Kasumi-1 (cell line): ENCODE results near the gene RBBP4.
"Not testable (repeated sequence)": the region's sequence is repeated elsewhere in the genome, so short reads cannot be mapped to it uniquely, and the experiment has no call there.

ENCODE experiments used
- DNase-seq, 2 experiments: peaks; one replicate each; lab custom pipeline; 2025; lab: John Stamatoyannopoulos, UW

The RBBP4 gene

DNA sequence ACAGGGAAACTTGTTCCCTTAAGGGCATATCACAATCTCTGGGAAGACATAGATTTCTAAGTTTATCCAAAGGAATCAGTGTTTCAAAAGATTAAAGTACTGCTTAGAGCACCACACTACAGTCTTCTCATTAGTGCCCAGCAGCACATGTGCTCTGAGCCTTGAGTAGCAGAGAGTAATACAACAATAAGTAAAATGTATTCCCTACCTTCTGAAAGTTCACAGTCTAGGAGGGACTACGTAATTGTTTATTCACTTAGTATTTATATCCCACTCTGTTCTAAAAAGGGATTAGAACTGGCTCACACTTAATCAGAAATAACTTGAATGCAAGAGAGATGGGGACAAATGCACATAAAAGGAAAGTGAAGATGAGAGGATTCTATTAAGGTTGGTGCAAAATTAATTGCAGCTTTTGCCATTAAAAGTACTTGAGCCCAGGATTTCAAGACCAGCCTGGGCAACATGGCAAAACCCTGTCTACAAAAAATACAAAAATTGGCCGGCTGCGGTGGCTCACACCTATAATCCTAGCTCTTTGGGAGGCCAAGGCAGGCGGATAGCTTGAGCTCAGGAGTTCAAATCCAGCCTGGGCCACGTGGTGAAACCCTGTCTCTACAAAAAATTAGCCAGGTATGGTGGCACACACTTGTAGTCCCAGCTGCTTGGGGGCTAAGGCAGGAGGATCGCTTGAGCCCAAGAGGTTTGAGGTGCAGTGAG is 42.6 kb downstream of the RBBP4 start:
- no peak for DNase-seq

GRCh38 chr1:32695098-32695904 is 44.3 kb downstream of the RBBP4 start:
- peak; percentile 69 to 71 for DNase-seq

DNA sequence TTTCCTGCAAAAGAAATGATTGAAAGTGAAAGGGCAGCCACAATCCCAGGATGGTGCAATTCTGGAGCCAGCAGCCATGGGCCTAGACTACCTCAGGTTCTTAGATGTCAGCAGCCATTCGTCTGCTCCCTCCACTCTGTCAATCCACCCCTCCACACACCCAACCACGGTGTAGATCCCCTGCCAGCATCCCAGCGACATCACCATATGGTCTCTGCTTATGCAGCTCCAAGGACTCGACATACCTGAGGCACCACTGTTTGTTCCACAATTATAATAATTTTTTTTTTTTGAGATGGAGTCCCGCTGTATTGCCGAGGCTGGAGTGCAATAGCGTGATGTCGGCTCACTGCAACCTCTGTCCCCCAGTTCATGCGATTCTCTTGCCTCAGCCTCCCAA is 45.0 kb downstream of the RBBP4 start:
- DNase-seq = no peak

DNA sequence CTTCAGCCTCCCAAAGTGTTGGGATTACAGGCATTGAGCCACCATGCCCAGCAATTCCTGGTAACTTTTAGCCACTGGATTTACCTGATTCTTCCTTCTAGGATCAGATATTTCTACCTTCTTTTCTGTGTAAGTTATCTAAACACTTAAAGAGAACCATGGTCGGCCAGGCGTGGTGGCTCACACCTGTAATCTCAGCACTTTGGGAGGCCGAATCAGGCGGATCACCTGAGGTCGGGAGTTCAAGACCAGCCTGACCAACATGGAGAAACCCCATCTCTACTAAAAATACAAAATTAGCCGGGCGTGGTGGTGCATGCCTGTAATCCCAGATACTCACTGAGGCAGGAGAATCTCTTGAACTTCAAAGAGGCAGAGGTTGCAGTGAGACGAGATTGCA is 46.0 kb downstream of the RBBP4 start:
- DNase-seq = not testable (repeated sequence)

- DNase-seq = no peak
Observed at GRCh38 chr1:32701421-32701911, 50.5 kb downstream of the RBBP4 start.

DNA sequence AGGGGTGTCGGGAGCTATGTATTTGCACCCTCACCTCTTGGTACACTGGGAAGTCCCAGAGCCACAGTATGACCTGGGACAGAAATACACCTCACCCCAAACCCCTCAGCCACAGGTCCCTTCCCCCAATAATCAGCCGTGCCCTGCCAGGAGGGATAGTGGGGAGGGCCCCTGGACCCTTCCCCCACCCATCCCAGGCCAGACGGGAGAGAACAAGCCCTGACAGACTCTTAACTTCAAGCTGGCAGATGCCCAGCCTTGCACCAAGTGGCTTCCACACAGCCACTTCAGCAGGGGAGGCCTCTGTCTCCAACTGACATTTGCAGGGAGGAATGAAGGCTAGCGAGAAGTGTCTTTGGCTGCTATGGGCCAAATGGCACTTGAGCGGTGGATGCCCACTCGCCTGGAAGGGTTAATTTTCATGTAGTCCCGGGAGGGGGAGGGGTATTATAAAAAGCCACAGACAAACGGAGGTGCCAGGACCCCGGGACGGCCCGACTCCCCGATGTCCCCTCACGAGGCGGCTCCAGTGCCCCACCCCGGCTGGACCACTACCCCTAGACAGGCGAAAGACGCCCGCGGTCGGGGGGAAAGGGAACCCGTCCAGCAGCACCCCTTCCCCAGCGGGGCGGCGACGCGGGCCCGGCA is 51.1 kb downstream of the RBBP4 start:
- DNase-seq = no peak

DNA sequence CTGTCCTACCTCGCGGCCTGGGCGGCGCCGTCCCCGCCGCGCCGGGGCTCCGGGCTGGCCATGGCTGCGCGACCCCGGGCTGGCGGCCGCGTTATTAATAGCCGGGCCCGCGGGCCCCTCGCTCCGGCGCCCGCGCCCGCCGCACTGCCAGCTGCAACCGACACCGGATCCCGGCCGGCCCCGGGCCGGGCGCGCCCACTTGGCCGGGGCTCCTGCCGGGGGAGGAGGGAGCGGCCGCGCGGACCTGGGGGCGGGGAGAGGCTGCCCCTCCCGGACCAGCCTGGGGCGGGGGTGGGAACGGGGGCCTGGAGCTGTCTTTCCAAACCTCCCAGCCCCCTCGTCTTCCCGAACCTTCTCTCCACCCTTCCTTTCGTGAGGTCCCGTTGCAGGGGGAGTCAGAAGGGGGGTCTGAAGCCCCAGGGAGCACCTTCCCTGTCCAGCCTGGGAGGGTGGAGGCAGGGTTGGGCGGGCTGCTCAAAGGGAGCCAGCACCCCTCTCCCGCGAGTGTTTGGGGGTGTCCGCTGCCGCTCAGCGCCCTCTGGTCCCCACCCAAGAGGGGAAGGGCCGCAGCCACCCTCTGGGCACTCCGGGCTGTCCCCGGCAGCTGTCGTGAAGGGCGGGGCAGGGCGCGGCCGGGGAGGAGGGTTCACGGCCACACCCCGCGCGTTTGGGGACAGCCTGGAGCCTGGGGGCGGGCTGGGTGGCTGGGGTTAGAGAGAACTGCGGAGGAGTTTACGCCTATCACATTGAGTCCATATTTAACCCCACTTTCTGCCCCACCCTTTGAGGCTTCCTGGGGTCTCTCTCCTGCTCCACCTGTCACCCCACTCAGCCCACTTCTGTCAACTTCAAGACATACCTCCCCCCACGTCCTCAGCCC is 51.8 kb downstream of the RBBP4 start, which contains the start of gene SYNC:
SYNC (minus strand) TSS at position 172 of the 880 bp plus-strand sequence; CDS start at position 62, 110 bp downstream.
- DNase-seq = no peak

- DNase-seq = no peak
Observed at GRCh38 chr1:32703479-32704291, 52.7 kb downstream of the RBBP4 start.

DNA sequence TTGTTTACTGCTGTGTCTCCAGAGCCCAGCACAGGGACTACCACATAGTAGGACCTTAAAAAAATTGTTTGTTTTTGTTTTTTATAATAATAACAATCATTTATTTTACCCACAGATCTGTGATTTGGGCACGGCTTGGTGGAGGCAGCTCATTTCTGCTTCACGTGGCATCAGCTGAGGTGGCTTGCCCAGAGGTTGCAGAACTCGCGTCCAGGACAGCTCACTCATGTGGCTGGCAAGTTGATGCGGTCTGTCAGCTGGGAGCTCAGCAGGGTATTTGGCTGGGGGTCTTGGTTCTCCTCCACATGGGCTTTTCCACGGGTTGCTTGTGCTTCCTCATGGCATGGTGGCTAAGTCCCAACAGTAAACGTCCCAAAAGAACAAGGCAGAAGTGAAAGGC is 54.5 kb downstream of the RBBP4 start:
- no peak for DNase-seq

- no peak for DNase-seq
Observed at GRCh38 chr1:32706491-32706890, 55.5 kb downstream of the RBBP4 start.

GRCh38 chr1:32709075-32709474 is 58.1 kb downstream of the RBBP4 start:
- DNase-seq = no peak

- DNase-seq = peak; percentile 6 to 12
Observed at GRCh38 chr1:32709476-32709875, 58.5 kb downstream of the RBBP4 start.

DNA sequence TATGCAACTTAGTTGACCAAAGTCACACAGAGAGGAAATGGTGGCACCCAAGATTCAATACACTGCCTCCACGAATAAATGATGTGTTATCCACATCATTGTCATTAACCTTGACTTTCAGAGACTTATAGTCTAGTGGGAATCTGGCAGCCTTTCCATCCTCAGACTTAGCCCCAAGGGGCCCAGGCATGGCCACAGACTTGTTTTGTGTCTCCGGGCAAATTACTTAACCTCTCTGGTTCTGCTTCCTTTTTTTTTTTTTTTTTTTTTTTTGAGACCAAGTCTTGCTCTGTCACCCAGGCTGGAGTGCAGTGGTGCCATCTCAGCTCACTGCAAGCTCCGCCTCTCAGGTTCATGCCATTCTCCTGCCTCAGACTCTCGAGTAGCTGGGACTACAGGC is 60.2 kb downstream of the RBBP4 start:
- DNase-seq = not testable (repeated sequence)

- no peak for DNase-seq
Observed at GRCh38 chr1:32713081-32713480, 62.1 kb downstream of the RBBP4 start.

DNA sequence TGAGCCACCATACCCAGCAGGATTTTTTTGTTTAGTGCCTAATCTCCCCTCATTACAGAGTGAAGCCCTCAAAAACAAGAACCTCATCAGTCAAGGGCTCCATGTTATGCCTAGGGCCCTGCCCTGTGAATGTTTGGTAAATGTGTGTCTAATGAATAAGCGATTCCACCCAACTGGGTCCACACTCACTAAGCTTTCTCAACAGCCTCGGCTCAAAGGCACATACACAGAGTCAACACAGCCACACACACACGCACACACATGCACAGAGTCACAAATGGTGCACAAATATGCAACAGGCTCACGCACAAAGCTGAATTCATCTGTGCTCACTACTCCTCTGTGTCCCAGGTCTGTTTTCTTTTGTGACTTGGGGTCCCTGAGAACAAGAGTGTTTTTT is 63.3 kb downstream of the RBBP4 start:
- DNase-seq = no peak

DNA sequence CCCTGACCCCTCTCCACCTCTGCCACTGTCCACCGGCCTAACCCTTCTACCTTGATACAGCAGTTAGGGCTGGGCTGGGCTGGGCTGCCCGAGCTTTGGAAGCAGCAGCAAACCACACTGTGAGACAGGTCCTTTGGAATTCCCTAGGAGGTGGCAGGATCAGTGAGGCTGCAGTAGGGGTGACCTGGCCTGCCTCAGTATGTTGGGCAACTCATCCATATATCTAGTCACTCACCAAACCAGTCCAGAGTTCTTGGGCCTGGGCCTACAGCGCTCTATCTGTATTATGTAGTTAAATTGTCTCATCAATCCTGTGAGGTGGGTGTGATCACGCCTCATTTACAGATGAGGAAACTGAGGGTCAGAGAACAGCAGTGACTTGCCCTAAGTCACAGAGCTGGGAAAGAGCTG is 64.9 kb downstream of the RBBP4 start:
- no peak for DNase-seq

DNA sequence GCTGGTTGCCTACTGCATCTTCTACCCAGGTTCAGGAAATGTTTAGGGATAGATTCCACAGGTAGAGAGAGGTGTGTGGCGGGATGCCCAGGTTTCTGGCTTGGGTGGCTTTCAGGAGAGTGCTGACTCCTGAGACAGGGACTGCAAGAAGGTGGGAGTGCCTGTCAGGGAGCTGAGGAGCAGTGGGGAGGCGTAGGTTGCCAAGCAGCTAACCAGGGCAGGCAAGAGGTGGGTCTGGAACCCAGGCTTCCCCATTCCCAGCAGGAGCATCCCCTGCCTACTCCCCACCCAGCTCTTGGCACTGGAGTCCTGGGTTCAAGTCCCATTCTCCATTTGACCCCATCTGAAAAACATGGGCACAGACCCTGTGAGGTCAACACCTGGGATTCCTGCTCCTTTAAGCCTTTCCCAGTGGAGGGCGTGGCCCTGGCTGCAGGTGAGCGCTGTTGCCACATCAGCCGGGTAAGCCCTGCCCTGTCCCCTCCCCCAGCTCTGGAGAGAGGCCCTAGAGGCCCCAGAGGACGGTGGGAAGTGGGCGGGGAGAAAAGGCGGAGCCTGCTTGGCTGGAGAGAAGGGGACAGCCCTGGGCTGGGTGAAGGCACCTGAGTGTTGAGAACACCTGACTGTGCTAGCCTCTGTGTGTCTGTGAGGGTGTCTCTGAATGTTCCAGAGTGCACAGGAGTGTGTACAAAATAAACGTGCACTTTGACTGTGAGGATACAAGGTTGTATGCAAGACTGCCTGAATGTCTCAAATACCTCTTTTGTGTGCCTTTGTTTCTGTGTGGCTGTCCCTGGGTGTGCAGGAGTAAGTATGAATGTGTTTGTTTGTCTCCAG is 65.5 kb downstream of the RBBP4 start:
- DNase-seq = peak in 1 of 2 experiments; percentile 12

- no peak for DNase-seq
Observed at GRCh38 chr1:32717503-32717902, 66.5 kb downstream of the RBBP4 start.

DNA sequence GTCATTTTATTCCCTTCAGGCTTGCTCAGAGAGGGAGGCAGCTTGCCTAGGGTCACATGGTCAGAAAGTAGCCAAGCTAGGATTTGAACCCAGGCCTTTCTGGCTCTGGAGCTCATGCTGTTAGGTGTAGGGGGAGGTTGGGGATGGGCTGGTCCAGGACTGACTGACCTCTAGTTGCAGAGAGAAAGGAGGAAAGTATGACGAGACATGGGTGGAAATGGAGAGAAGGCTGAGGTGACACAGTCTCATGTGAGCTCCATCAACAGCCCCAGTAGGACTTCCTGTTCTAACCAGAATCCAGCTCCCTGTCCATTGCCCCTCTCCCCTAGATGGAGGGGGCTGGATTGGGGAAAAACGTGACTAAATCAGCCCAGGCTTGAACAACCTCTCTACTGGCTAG is 67.0 kb downstream of the RBBP4 start:
- DNase-seq = no peak

- no peak for DNase-seq
Observed at GRCh38 chr1:32718527-32718926, 67.5 kb downstream of the RBBP4 start.
